SJCRH30 (cell line): ENCODE data around the gene CBARP. TPM values are rescaled to one million over a fixed set of nuclear protein-coding genes. Genes with fewer than 3 reads are reported as not detected.
"Not testable (repeated sequence)": the region's sequence is repeated elsewhere in the genome, so short reads cannot be mapped to it uniquely, and the experiment has no call there.

Source experiments
- DNase-seq, 2 experiments: peaks; one replicate each; pipeline ENCODE4 v3.0.0-alpha.2; 2015 to 2020
- H3K27ac ChIP-seq: fragments of 250-450 bp; sonication (Bioruptor Pico); 2 replicates; pipeline ENCODE4 v1.5.1; 2020; ENCODE audit warnings: mild to moderate bottlenecking, moderate library complexity
- H3K27me3 ChIP-seq: fragments of 250-450 bp; sonication (Bioruptor Pico); 2 replicates; pipeline ENCODE4 v1.5.1; 2020; ENCODE audit warnings: mild to moderate bottlenecking, moderate library complexity
- H3K36me3 ChIP-seq: fragments of 250-450 bp; sonication (Bioruptor Pico); 2 replicates; pipeline ENCODE4 v1.5.1; 2020; ENCODE audit warnings: mild to moderate bottlenecking, moderate library complexity
- H3K4me1 ChIP-seq: fragments of 250-450 bp; sonication (Bioruptor Pico); 2 replicates; pipeline ENCODE4 v1.5.1; 2020; ENCODE audit warnings: mild to moderate bottlenecking, moderate library complexity
- H3K4me3 ChIP-seq: fragments of 250-450 bp; sonication (Bioruptor Pico); 2 replicates; pipeline ENCODE4 v1.5.1; 2020; ENCODE audit warnings: mild to moderate bottlenecking, moderate library complexity
- H3K9me3 ChIP-seq: fragments of 250-450 bp; sonication (Bioruptor Pico); replicated peaks from 2 replicates; pipeline ENCODE4 v1.5.1; 2020; ENCODE audit warnings: mild to moderate bottlenecking, moderate library complexity
- total RNA-seq: library from RNA; depleted of rRNA; stranded (reverse); fragments of >200 nt; shearing (Covaris generic); gene quantifications from 2 replicates; pipeline ENCODE4 v1.2.3, GENCODE V29; 2014

Gene CBARP
- total RNA-seq, 1 experiment from 2014 or later, result 1.9 TPM

DNA sequence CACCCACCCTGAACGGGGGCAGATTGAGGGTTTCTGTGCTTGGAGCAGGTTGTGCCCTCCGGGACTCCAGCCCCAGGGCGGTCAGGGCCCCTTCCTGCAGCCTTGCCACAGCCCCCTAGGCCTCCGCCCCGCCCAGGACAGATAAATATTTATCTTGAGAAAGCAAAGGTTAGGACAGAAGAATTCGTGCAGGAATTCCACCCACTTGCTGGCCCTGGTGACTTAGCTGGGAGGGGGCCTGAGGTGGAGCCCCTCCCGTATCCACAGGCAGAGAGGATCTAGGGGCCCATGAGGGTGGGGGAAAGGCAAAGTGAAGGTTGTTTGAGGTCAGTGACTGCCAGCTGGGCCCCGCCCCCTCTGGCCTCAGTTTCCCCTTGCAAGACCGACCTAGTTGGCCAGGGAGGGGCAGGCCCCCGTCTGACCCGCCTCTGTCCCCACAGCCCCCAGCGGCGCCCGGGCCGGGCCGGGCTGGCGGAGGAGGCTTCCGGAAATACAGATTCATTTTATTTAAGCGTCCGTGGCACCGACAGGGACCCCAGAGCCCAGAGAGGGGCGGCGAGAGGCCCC, 15.8 kb upstream of the CBARP start:
- Histone ChIP-seq H3K27ac (peak overlapping the region; percentile 19; the same call in 1 of the 2 replicates), H3K27me3 (no peaks in the 10 kb centered on the region), H3K4me3 (no peak overlapping the region), H3K36me3 (peaks cover 44% of the 10 kb centered on the region), H3K4me1 (peaks cover 13% of the 10 kb centered on the region), H3K9me3 (no peaks in the 10 kb centered on the region)
- no peak for DNase-seq

DNA sequence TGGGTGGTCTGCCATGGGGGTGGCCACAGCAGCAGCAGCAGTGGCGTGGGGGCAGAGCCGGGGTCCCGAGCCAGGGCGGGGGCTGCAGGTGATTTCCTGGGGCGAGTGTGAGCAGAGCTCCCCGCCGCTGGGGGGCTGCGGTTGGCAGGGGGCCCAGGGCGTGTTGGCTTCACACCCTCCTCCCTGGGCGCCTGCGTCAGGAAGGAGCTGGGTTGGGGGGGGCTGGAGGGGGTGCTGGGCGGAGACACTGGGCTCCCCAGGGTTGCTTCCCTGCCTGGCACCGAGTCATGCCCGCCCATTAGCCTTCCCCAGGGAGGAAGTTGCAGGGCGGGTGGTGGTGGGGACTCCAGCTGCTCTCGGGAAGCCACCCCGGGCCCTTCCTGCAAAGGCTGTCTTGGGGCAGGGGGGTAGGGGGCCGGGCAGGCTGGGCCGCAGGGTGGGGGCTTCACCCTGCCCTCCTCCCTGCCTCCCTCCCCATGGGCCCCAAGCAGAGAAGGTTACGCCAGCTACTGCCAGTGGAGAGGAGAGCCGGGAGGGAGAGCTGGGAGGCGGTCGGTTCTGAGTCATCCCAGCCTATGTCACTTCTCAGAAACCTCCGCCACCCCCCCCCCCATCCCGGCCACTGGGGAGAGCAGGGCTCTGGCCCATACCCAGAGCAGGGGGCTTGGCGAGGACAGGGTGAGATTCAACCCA, 15.2 kb upstream of the CBARP start:
- H3K4me3 ChIP-seq, result peak overlapping the region; percentile 78
- peak; percentile 80 to 84 for DNase-seq
- no peaks in the 10 kb centered on the region for H3K9me3 ChIP-seq
- H3K27me3 ChIP-seq, result no peaks in the 10 kb centered on the region
- peaks cover 44% of the 10 kb centered on the region for H3K36me3 ChIP-seq
- H3K27ac ChIP-seq, result peak overlapping the region; percentile 58; the same call in 1 of the 2 replicates
- peaks cover 16% of the 10 kb centered on the region for H3K4me1 ChIP-seq

DNA sequence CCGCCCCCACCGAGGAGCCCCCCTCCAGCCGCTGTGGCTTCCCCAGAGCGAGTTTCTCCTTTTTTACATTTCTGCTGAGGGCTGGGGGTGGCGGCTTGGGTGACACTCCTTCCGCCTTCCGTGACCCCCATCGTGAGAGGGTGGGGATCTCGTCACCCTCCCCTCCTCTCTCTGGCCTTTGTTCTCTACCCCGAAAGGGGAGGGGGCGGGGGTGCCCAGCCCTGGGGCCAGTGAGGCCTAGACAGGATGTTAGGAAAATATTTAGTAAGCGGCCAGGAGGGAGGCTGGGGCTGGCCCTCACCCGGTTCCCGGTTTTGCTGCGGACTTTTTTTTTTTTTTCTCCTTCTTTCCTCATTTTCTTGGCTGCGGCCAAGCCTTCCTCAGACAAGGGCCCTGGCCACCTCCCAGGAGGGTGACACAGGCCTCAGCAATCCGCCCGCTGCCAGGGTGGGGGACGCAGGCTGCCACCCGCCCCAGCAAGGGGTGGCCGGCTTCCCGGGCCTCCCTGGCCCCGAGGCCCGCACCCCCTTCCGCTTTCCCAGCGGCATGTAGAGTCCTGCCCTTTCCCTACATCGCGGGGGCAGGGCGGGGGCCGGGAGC, 14.5 kb upstream of the CBARP start:
- H3K4me1 ChIP-seq, result peaks cover 16% of the 10 kb centered on the region
- DNase-seq, result peak; percentile 55 to 63

GRCh38 chr19:1251330-1252220, 13.8 kb upstream of the CBARP start:
- H3K27ac ChIP-seq, result peak overlapping the region; percentile 35; the same call in 1 of the 2 replicates
- H3K9me3 ChIP-seq, result no peaks in the 10 kb centered on the region
- H3K36me3 ChIP-seq, result peaks cover 41% of the 10 kb centered on the region
- H3K4me1 ChIP-seq, result peaks cover 16% of the 10 kb centered on the region
- peak; percentile 70 to 74 for DNase-seq
- no peaks in the 10 kb centered on the region for H3K27me3 ChIP-seq
- H3K4me3 ChIP-seq, result peak overlapping the region; percentile 78

More for the DNA sequence above, 14.5 kb upstream of the CBARP start:
- peaks cover 44% of the 10 kb centered on the region for H3K36me3 ChIP-seq
- H3K9me3 ChIP-seq, result no peaks in the 10 kb centered on the region
- peak overlapping the region; percentile 58; the same call in 1 of the 2 replicates for H3K27ac ChIP-seq
- peak overlapping the region; percentile 78 for H3K4me3 ChIP-seq
- H3K27me3 ChIP-seq, result no peaks in the 10 kb centered on the region

DNA sequence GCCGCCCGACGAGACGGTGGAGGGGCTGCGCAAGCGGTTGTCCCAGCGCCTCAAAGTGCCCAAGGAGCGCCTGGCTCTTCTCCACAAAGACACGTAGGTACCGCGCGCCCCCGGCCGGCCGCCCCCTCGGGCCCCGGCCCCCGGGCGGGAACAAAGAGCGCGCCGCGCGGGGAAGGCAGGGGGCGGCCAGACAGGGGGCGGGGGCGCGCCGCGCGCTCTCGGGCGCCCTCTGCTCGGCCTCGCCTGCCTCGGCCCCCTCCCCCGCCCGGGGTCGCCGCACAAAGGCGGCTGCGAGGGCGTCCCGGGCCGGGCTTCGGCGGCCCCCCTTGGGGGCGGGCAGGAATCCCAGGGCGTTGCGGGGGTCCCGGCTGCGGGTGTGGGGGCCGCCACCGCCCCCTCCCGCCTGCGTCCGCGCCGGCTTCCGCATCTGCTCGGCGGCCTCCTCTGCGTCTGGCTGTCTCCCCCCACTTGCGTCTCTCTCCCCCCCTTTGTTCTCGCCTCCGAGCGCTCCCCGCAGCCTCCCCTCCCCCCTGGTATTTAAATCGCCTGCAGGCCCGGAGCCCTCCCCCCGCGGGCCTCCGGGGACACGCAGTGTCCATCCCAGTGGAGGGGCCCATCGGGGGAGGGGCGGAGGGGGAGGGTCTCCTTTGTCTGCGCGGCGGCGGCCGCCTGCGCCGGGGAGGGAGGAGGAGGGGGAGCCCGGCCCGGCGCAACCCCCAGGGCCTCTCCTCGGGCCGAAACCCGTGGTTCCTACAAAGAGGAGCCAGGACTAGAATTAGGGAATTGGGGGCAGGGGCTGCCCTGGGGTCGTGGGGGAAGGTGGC, 12.8 kb upstream of the CBARP start:
- H3K9me3 ChIP-seq, result no peaks in the 10 kb centered on the region
- no peaks in the 10 kb centered on the region for H3K27me3 ChIP-seq
- DNase-seq, result peak; percentile 61 to 65
- peak overlapping the region; percentile 78 for H3K4me3 ChIP-seq
- H3K36me3 ChIP-seq, result peaks cover 36% of the 10 kb centered on the region
- H3K4me1 ChIP-seq, result peaks cover 16% of the 10 kb centered on the region
- H3K27ac ChIP-seq, result peak overlapping the region; percentile 35; the same call in 1 of the 2 replicates

DNA sequence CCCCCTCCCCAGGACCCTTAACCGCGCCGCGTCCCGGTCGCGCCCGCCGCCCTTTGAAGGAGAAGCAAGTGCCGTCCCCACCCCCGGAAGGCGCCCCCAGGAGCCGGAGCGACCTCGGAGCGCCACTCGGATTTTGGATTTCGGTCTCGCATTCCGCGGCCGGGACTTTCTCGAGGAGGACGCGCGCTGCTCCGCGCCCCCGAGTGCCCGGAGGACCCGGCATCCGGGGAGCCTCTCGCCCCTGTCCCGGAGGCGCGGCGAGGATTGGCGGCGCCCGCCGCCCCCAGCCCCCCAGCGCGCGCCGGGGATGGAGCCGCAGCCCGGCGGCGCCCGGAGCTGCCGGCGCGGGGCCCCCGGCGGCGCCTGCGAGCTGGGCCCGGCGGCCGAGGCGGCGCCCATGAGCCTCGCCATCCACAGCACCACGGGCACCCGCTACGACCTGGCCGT, 12.2 kb upstream of the CBARP start:
- Histone ChIP-seq H3K9me3 (no peaks in the 10 kb centered on the region), H3K27me3 (no peaks in the 10 kb centered on the region), H3K27ac (peak overlapping the region; percentile 46), H3K4me1 (peaks cover 16% of the 10 kb centered on the region), H3K4me3 (peak overlapping the region; percentile 78), H3K36me3 (peaks cover 30% of the 10 kb centered on the region)
- DNase-seq, result no peak

DNA sequence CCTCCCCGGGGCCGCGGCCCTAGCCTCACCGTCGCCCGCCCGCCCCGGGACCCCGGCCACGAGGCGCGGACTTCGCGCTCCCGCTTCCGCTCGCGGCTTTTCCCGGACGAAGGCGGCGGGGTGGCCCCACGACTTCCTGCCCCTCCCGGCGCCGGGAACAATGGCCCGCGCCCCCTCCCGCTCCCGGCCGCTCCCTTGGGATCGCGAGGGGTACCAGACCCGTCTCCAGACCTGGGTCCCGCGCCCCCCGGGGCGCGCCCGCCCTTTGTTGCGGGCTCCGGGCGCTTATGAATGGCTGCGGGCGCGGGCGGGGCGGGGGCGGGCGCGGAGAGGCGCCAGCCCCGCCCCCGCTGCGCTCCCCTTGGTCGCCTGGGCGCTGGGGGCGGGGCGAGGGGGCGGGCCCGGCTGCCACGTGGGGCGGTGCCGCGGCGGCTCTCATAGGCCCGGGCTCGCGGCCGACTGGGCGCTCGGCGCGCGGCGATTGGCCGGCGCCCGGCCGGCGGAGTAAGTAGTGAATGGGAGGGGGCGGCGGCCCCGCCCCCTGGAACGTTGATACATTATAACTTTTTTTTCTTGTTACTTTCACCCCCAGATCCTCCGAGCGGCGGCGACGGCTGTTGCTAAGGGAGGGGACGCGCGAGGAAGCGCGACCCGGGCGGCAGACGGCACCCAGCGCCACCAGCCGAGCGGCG, 11.6 kb upstream of the CBARP start:
- H3K9me3 ChIP-seq, result no peaks in the 10 kb centered on the region
- DNase-seq, result peak; percentile 89 to 95
- H3K36me3 ChIP-seq, result peaks cover 24% of the 10 kb centered on the region
- no peaks in the 10 kb centered on the region for H3K27me3 ChIP-seq
- peaks cover 19% of the 10 kb centered on the region for H3K4me1 ChIP-seq
- H3K27ac ChIP-seq, result peak overlapping the region; percentile 91
- peak overlapping the region; percentile 78 for H3K4me3 ChIP-seq

DNA sequence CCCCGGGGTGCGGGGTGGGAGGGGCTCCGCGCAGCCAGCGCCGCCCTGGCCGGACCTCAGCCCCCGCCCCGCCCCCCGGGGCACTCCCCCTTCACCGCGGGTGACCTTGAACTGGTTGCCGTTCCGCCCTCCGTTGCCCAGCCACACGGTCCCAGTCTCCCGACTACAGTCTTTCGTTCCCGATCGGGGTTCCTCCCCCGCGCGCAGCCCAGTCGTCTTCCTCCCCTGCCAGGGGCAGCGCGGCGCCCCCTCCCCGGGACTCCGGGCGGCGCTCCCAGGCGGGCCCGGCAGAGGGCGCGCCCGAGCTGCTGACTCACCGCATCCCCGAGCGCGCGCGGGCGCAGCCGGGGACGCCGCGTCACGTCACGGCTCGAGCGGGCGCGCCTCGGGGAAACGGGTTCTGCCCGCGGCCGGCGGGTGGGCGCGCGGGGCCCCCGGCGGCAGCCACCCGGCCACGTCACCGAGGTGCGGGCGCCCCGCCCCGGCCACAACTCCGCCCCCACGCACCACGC, 11.0 kb upstream of the CBARP start:
- DNase-seq, result peak in 1 of 2 experiments; percentile 87
- peaks cover 19% of the 10 kb centered on the region for H3K36me3 ChIP-seq

GRCh38 chr19:1248139-1248785, 10.5 kb upstream of the CBARP start, which contains the start of gene MIDN:
Gene MIDN, plus strand, starts transcription at chr19:1248583. Its CDS starts 1,714 bp downstream, at chr19:1250297.
- Histone ChIP-seq H3K9me3 (no peaks in the 10 kb centered on the region), H3K27ac (peak within 1 kb of the TSS; percentile 91), H3K4me1 (peaks cover 13% of the 10 kb centered on the region), H3K36me3 (peaks cover 15% of the 10 kb centered on the region; the same call in 1 of the 2 replicates), H3K4me3 (peak within 1 kb of the TSS; percentile 78), H3K27me3 (no peaks in the 10 kb centered on the region)
- peak; percentile 78 to 85 for DNase-seq

More for the DNA sequence above, 11.0 kb upstream of the CBARP start:
- Histone ChIP-seq H3K27ac (peak overlapping the region; percentile 91), H3K9me3 (no peaks in the 10 kb centered on the region), H3K4me3 (peak overlapping the region; percentile 78), H3K4me1 (peaks cover 18% of the 10 kb centered on the region), H3K27me3 (no peaks in the 10 kb centered on the region)

- Histone ChIP-seq H3K36me3 (peaks cover 15% of the 10 kb centered on the region; the same call in 1 of the 2 replicates), H3K27me3 (no peaks in the 10 kb centered on the region), H3K27ac (peak overlapping the region; percentile 86), H3K4me3 (peak overlapping the region; percentile 78), H3K9me3 (no peaks in the 10 kb centered on the region), H3K4me1 (peaks cover 12% of the 10 kb centered on the region)
- no peak for DNase-seq
Measured at GRCh38 chr19:1247748-1248138, 9.9 kb upstream of the CBARP start.

- not testable (repeated sequence) for H3K4me3 ChIP-seq, H3K9me3 ChIP-seq, H3K27ac ChIP-seq, H3K27me3 ChIP-seq, H3K4me1 ChIP-seq, DNase-seq
- peaks cover 11% of the 10 kb centered on the region; the same call in 1 of the 2 replicates for H3K36me3 ChIP-seq
Measured at GRCh38 chr19:1246265-1247087, 8.7 kb upstream of the CBARP start.
